ENCODE results near the gene DPYSL4. TPM values are rescaled to one million over a fixed set of nuclear protein-coding genes. Genes with fewer than 3 reads are reported as not detected.

The DPYSL4 gene
- total RNA-seq, 4 donors from 2014 or later, result 0.27 TPM; not detected in 3

- H3K4me3 ChIP-seq, result no peak overlapping the region
- TF ChIP-seq CTCF (IDR thresholded peaks at IDR 0.05) (no peak), POLR2A (IDR thresholded peaks at IDR 0.05) (no peak)
- no peak for DNase-seq
- H3K4me1 ChIP-seq, result no peaks in the 10 kb centered on the region
- no peaks in the 10 kb centered on the region for H3K36me3 ChIP-seq
- no peaks in the 10 kb centered on the region for H3K9me3 ChIP-seq
- no peaks in the 10 kb centered on the region for H3K27me3 ChIP-seq
- no peak overlapping the region for H3K27ac ChIP-seq
Measured at GRCh38 chr10:132194726-132195125, 8.0 kb downstream of the DPYSL4 start.

- H3K27me3 ChIP-seq, result no peaks in the 10 kb centered on the region
- H3K4me1 ChIP-seq, result no peaks in the 10 kb centered on the region
- TF ChIP-seq POLR2A (IDR thresholded peaks at IDR 0.05), result no peak
- TF ChIP-seq CTCF (IDR thresholded peaks at IDR 0.05), result no peak
- H3K9me3 ChIP-seq, result no peaks in the 10 kb centered on the region
- H3K27ac ChIP-seq, result no peak overlapping the region
- H3K36me3 ChIP-seq, result no peaks in the 10 kb centered on the region
- DNase-seq, result no peak
- no peak overlapping the region for H3K4me3 ChIP-seq
Measured at GRCh38 chr10:132195366-132196075, 8.8 kb downstream of the DPYSL4 start.

- no peak overlapping the region for H3K4me3 ChIP-seq
- TF ChIP-seq CTCF (IDR thresholded peaks at IDR 0.05), result no peak
- no peaks in the 10 kb centered on the region for H3K27me3 ChIP-seq
- no peaks in the 10 kb centered on the region for H3K36me3 ChIP-seq
- H3K9me3 ChIP-seq, result no peaks in the 10 kb centered on the region
- DNase-seq, result no peak
- no peaks in the 10 kb centered on the region for H3K4me1 ChIP-seq
- H3K27ac ChIP-seq, result no peak overlapping the region
Measured at GRCh38 chr10:132196178-132197113, 9.7 kb downstream of the DPYSL4 start.

GRCh38 chr10:132197271-132198067, 10.7 kb downstream of the DPYSL4 start:
- no peak for TF ChIP-seq CTCF (IDR thresholded peaks at IDR 0.05)
- no peak for TF ChIP-seq POLR2A (IDR thresholded peaks at IDR 0.05)
- DNase-seq, result no peak
- Histone ChIP-seq H3K36me3 (no peaks in the 10 kb centered on the region), H3K4me1 (no peaks in the 10 kb centered on the region), H3K4me3 (no peak overlapping the region), H3K27ac (no peak overlapping the region), H3K27me3 (no peaks in the 10 kb centered on the region), H3K9me3 (no peaks in the 10 kb centered on the region)

- H3K4me3 ChIP-seq, result no peak overlapping the region
- no peaks in the 10 kb centered on the region for H3K36me3 ChIP-seq
- no peaks in the 10 kb centered on the region for H3K9me3 ChIP-seq
- TF ChIP-seq CTCF (IDR thresholded peaks at IDR 0.05), result no peak
- TF ChIP-seq POLR2A (IDR thresholded peaks at IDR 0.05), result no peak
- no peak for DNase-seq
- no peak overlapping the region for H3K27ac ChIP-seq
- no peaks in the 10 kb centered on the region for H3K4me1 ChIP-seq
- no peaks in the 10 kb centered on the region for H3K27me3 ChIP-seq
Measured at GRCh38 chr10:132198068-132198370, 11.3 kb downstream of the DPYSL4 start.

Data from Peyer's patch (tissue), 4 donors.